ENCODE results near the gene PFDN6.

DNA sequence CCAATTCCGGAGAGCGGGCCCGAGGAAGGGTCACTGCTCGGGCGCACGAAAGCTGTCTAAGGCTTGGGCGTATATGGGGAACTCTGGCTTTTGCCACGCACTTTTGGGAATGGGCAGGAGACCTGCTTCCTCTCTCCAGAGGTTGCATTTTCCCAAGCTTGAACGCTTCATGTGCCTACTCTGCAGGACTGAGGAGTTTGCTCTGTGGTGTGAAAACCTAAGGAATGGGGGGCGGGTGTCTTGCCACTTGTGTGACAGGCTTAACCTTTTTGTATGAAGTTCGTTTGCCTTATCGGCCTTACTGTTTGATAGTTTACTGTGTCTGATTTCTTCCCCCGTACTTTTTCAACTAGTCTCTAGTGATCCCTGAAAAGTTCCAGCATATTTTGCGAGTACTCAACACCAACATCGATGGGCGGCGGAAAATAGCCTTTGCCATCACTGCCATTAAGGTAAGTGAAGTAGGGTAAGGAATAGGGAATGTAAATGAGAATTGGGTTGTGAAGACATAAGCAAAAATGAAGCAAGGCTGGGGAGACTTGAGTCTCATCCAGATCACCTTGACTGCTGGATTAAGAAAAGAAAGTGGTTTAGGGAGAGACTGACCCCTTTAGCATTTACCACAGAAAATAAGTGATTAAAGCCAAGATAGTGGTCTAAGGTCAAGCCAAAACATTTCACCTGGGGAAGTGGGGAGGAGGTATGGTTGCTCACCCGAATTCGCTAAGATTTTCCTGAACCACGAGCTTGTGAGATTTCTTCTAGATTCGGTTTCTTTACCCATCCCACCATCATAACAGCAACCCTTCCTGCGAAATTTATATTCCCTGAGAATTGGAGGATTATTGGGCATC lies 16.9 kb upstream of the PFDN6 start:
- TF ChIP-seq, protein P1, sequence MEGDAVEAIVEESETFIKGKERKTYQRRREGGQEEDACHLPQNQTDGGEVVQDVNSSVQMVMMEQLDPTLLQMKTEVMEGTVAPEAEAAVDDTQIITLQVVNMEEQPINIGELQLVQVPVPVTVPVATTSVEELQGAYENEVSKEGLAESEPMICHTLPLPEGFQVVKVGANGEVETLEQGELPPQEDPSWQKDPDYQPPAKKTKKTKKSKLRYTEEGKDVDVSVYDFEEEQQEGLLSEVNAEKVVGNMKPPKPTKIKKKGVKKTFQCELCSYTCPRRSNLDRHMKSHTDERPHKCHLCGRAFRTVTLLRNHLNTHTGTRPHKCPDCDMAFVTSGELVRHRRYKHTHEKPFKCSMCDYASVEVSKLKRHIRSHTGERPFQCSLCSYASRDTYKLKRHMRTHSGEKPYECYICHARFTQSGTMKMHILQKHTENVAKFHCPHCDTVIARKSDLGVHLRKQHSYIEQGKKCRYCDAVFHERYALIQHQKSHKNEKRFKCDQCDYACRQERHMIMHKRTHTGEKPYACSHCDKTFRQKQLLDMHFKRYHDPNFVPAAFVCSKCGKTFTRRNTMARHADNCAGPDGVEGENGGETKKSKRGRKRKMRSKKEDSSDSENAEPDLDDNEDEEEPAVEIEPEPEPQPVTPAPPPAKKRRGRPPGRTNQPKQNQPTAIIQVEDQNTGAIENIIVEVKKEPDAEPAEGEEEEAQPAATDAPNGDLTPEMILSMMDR (IDR thresholded peaks at IDR 0.05; ENCODE audit: insufficient read depth, low read length, poor library complexity, severe bottlenecking) = no peak
- TF ChIP-seq EZH2phosphoT487 (conservative IDR thresholded peaks at IDR 0.05; ENCODE audit: low read length) = no peak
